MM.1S (cell line): ENCODE measurements around the gene TMEM108.

Experiments
- DNase-seq: peaks from one replicate; pipeline ENCODE4 v3.0.0-alpha.2; 2015
- H2AFZ ChIP-seq: fragments of 300-600 bp; sonication (generic); 2 replicates; pipeline ENCODE4 v1.6.0; 2016; ENCODE audit warnings: antibody characterized with exemption, low read length
- H3F3A ChIP-seq: fragments of 300-600 bp; sonication (generic); 2 replicates; pipeline ENCODE4 v1.6.1; 2016; ENCODE audit warnings: mild to moderate bottlenecking, antibody characterized with exemption, low read length, moderate library complexity, mixed read lengths; ENCODE audit not compliant: insufficient read depth
- H3K27ac ChIP-seq: fragments of 300-600 bp; sonication (generic); 2 replicates; pipeline ENCODE4 v1.5.1; 2016; ENCODE audit warnings: mild to moderate bottlenecking, low read length
- H3K27me3 ChIP-seq: fragments of 300-600 bp; sonication (generic); replicated peaks from 2 replicates; pipeline ENCODE4 v1.6.0; 2016; ENCODE audit warnings: low read length; ENCODE audit not compliant: insufficient read depth
- H3K36me3 ChIP-seq: fragments of 300-600 bp; sonication (generic); replicated peaks from 2 replicates; pipeline ENCODE4 v1.6.1; 2016; ENCODE audit warnings: mild to moderate bottlenecking, low read length, mixed read lengths; ENCODE audit not compliant: insufficient read depth
- H3K4me1 ChIP-seq: fragments of 300-600 bp; sonication (generic); 2 replicates; pipeline ENCODE4 v1.6.1; 2016; ENCODE audit warnings: low read length, mixed read lengths
- H3K4me2 ChIP-seq: fragments of 300-600 bp; sonication (generic); 2 replicates; pipeline ENCODE4 v1.6.0; 2016; ENCODE audit warnings: low read depth, low read length
- H3K4me3 ChIP-seq: fragments of 300-600 bp; sonication (generic); 2 replicates; pipeline ENCODE4 v1.5.1; 2016; ENCODE audit warnings: low read length, mixed read lengths
- H3K79me2 ChIP-seq: fragments of 300-600 bp; sonication (generic); 2 replicates; pipeline ENCODE4 v1.6.1; 2016; ENCODE audit warnings: mixed run types, low read length, mixed read lengths
- H3K9ac ChIP-seq: fragments of 300-600 bp; sonication (generic); 2 replicates; pipeline ENCODE4 v1.6.1; 2016; ENCODE audit warnings: low read length, mixed read lengths
- H3K9me2 ChIP-seq: fragments of 300-600 bp; sonication (generic); replicated peaks from 2 replicates; pipeline ENCODE4 v1.6.1; 2016; ENCODE audit warnings: mild to moderate bottlenecking, low read length, mixed read lengths; ENCODE audit not compliant: insufficient read depth
- H3K9me3 ChIP-seq: fragments of 300-600 bp; sonication (generic); replicated peaks from 2 replicates; pipeline ENCODE4 v1.6.1; 2016; ENCODE audit warnings: mild to moderate bottlenecking, low read length, mixed read lengths; ENCODE audit not compliant: insufficient read depth
- H4K20me1 ChIP-seq: fragments of 300-600 bp; sonication (generic); 2 replicates; pipeline ENCODE4 v1.6.1; 2016; ENCODE audit warnings: mild to moderate bottlenecking, low read length, moderate library complexity, mixed read lengths; ENCODE audit not compliant: insufficient read depth
- CTCF ChIP-seq: fragments of 300-600 bp; sonication (generic); IDR thresholded peaks from 2 replicates; pipeline ENCODE4 v1.5.1; 2016; ENCODE audit warnings: antibody characterized with exemption, low read length, mixed read lengths
- EZH2 ChIP-seq: fragments of 300-600 bp; sonication (generic); optimal IDR thresholded peaks from 2 replicates; pipeline ENCODE3; 2017; ENCODE audit warnings: low read depth, mild to moderate bottlenecking, antibody characterized with exemption, low read length, mixed read lengths
- EZH2phosphoT487 ChIP-seq: fragments of 300-600 bp; sonication (generic); IDR thresholded peaks from 2 replicates; pipeline ENCODE4 v1.6.1; 2018; ENCODE audit warnings: antibody characterized with exemption, low read length

The TMEM108 gene

GRCh38 chr3:133197619-133198018 is 159.4 kb downstream of the TMEM108 start:
- Histone ChIP-seq H3K36me3 (no peaks in the 10 kb centered on the region), H2AFZ (no peak overlapping the region), H3K4me1 (no peaks in the 10 kb centered on the region), H3K9ac (no peak overlapping the region), H3K9me2 (no peaks in the 10 kb centered on the region), H3K79me2 (no peaks in the 10 kb centered on the region), H3K9me3 (no peaks in the 10 kb centered on the region), H3K27me3 (no peaks in the 10 kb centered on the region), H3K27ac (no peak overlapping the region), H4K20me1 (no peaks in the 10 kb centered on the region), H3F3A (no peaks in the 10 kb centered on the region), H3K4me3 (no peak overlapping the region), H3K4me2 (no peak overlapping the region)
- no peak for DNase-seq
- TF ChIP-seq CTCF (no peak), EZH2phosphoT487 (no peak), EZH2 (no peak)

GRCh38 chr3:133206921-133207320 is 168.7 kb downstream of the TMEM108 start:
- Histone ChIP-seq H3K27me3 (no peaks in the 10 kb centered on the region), H3K4me1 (peaks cover 6% of the 10 kb centered on the region), H3K79me2 (no peaks in the 10 kb centered on the region), H3K36me3 (no peaks in the 10 kb centered on the region), H3K9ac (no peak overlapping the region), H3K27ac (no peak overlapping the region), H3K9me3 (no peaks in the 10 kb centered on the region), H3K9me2 (no peaks in the 10 kb centered on the region), H3K4me2 (no peak overlapping the region), H4K20me1 (no peaks in the 10 kb centered on the region), H3F3A (no peaks in the 10 kb centered on the region), H3K4me3 (no peak overlapping the region), H2AFZ (no peak overlapping the region)
- TF ChIP-seq EZH2phosphoT487 (no peak), EZH2 (no peak)
- DNase-seq: no peak

DNA sequence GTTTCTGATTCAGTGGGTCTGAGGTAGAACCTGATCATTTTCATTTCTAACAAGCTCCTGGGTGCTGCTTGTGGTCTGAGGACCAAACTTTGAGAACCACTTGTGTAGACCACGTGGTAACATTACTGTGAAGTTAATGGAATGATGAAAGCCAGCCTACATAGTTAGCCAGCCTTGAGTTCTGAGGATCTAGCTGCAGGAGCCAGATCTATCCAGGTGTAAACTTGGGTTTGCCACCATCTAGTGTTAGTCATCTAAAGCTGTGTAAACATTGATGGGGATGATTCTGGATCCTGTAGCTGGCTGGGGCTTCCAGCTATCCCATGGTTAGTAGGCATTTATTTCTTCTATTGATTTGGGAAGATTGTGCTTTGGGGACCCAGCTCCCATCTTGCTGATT is 170.0 kb downstream of the TMEM108 start:
- Histone ChIP-seq H3K36me3 (no peaks in the 10 kb centered on the region), H3K4me3 (no peak overlapping the region), H3K27ac (no peak overlapping the region), H2AFZ (no peak overlapping the region), H3K27me3 (no peaks in the 10 kb centered on the region), H3F3A (no peaks in the 10 kb centered on the region), H3K9ac (no peak overlapping the region), H3K9me2 (no peaks in the 10 kb centered on the region), H3K9me3 (no peaks in the 10 kb centered on the region), H4K20me1 (no peaks in the 10 kb centered on the region), H3K79me2 (no peaks in the 10 kb centered on the region), H3K4me2 (no peak overlapping the region), H3K4me1 (peaks cover 12% of the 10 kb centered on the region)
- no peak for DNase-seq
- no peak for TF ChIP-seq EZH2phosphoT487
- TF ChIP-seq EZH2: no peak
- TF ChIP-seq CTCF: no peak

DNA sequence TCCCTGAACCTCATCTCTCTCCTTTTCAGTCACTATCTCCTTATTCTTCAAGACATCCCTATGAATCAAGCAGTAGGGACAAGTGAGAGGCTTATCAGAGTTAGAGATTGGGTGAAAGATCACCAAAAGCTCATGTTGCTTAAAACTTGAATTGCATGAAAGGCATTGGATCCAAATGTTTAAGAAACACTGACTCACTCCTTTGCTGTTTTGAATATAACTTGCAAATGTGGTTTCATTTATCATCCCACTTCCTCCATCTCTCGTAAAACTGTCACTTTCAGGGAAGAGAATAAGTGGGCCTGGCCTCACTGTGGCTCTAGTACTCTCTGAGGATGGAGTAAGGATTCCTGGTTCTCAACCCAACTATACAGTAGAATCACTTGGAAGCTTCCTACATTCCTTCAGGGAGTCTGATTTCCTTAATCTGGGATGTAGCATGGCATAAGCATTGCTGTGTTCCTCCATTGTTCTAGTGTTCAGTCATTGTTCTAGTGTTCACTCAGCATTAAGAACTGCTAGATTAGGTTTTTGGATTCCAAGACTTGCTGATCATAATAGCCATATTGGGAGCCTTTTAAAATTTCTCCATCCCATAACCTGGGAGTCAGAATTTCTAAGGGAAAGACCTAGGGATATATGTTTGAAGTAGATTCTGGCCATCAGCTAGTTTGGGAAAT is 171.8 kb downstream of the TMEM108 start:
- no peaks in the 10 kb centered on the region for H3K79me2 ChIP-seq
- TF ChIP-seq EZH2phosphoT487 (no peak), CTCF (no peak), EZH2 (no peak)
- DNase-seq: no peak
- no peaks in the 10 kb centered on the region for H3K9me3 ChIP-seq
- H2AFZ ChIP-seq: no peak overlapping the region
- H3K4me2 ChIP-seq: no peak overlapping the region
- H3K9ac ChIP-seq: no peak overlapping the region
- H3K27ac ChIP-seq: no peak overlapping the region
- H3K36me3 ChIP-seq: no peaks in the 10 kb centered on the region
- H3K9me2 ChIP-seq: no peaks in the 10 kb centered on the region
- peaks cover 12% of the 10 kb centered on the region for H3K4me1 ChIP-seq
- no peak overlapping the region for H3K4me3 ChIP-seq
- no peaks in the 10 kb centered on the region for H3F3A ChIP-seq
- H3K27me3 ChIP-seq: no peaks in the 10 kb centered on the region
- H4K20me1 ChIP-seq: no peaks in the 10 kb centered on the region
